Measurements from ENCODE around the gene ARHGAP24. TPM values are rescaled to one million over a fixed set of nuclear protein-coding genes. Genes with fewer than 3 reads are reported as not detected.

Gene ARHGAP24
- total and polyA plus RNA-seq, 7 donors: 0.46 to 40.4 (median 23.1) TPM

GRCh38 chr4:85520765-85521749, 46.1 kb downstream of the ARHGAP24 start:
- intact Hi-C loops (cut with DNase I): no loop called here
- Histone ChIP-seq H3K27ac (no peak overlapping the region), H3K4me3 (no peak overlapping the region), H3K36me3 (no peaks in the 10 kb centered on the region), H3K27me3 (no peaks in the 10 kb centered on the region), H3K9me3 (no peaks in the 10 kb centered on the region), H3K4me1 (no peaks in the 10 kb centered on the region)
- WGBS, 2 donors: 83 to 93% methylated on average over 5 of the region's 5 CpGs
- TF ChIP-seq POLR2A (IDR thresholded peaks at IDR 0.05) (no peak), EP300 (IDR thresholded peaks at IDR 0.05) (no peak), CTCF (IDR thresholded peaks at IDR 0.05) (no peak), POLR2AphosphoS5 (IDR thresholded peaks at IDR 0.05) (no peak)
- no peak for DNase-seq

GRCh38 chr4:85522277-85522676, 47.3 kb downstream of the ARHGAP24 start:
- no peaks in the 10 kb centered on the region for H3K36me3 ChIP-seq
- no peak for DNase-seq
- no peak overlapping the region for H3K4me3 ChIP-seq
- H3K27me3 ChIP-seq: no peaks in the 10 kb centered on the region
- H3K4me1 ChIP-seq: no peaks in the 10 kb centered on the region
- H3K27ac ChIP-seq: no peak overlapping the region
- H3K9me3 ChIP-seq: no peaks in the 10 kb centered on the region
- intact Hi-C loops (cut with DNase I): no loop called here
- TF ChIP-seq CTCF (IDR thresholded peaks at IDR 0.05): no peak
- TF ChIP-seq POLR2AphosphoS5 (IDR thresholded peaks at IDR 0.05): no peak
- TF ChIP-seq POLR2A (IDR thresholded peaks at IDR 0.05): no peak
- no peak for TF ChIP-seq EP300 (IDR thresholded peaks at IDR 0.05)

- WGBS, 2 donors: 88 to 89% methylated on average over 3 of the region's 3 CpGs
Measured at GRCh38 chr4:85522836-85523235, 47.9 kb downstream of the ARHGAP24 start.

GRCh38 chr4:85527815-85528214, 52.9 kb downstream of the ARHGAP24 start:
- no peak for DNase-seq
- Histone ChIP-seq H3K9me3 (no peaks in the 10 kb centered on the region), H3K36me3 (no peaks in the 10 kb centered on the region), H3K4me3 (no peak overlapping the region), H3K27me3 (no peaks in the 10 kb centered on the region), H3K4me1 (no peaks in the 10 kb centered on the region), H3K27ac (no peak overlapping the region)
- no peak for TF ChIP-seq POLR2A (IDR thresholded peaks at IDR 0.05)
- TF ChIP-seq CTCF (IDR thresholded peaks at IDR 0.05): no peak
- no peak for TF ChIP-seq POLR2AphosphoS5 (IDR thresholded peaks at IDR 0.05)
- TF ChIP-seq EP300 (IDR thresholded peaks at IDR 0.05): no peak
- 55 to 67% methylated on average over 2 of the region's 2 CpGs for WGBS, 2 donors
- intact Hi-C loops (cut with DNase I): no loop called here

More at GRCh38 chr4:85522836-85523235, 47.9 kb downstream of the ARHGAP24 start:
- no peaks in the 10 kb centered on the region for H3K27me3 ChIP-seq
- no peaks in the 10 kb centered on the region for H3K4me1 ChIP-seq
- H3K36me3 ChIP-seq: no peaks in the 10 kb centered on the region
- intact Hi-C loops (cut with DNase I): no loop called here
- DNase-seq: no peak
- H3K4me3 ChIP-seq: no peak overlapping the region
- TF ChIP-seq POLR2A (IDR thresholded peaks at IDR 0.05): no peak
- TF ChIP-seq EP300 (IDR thresholded peaks at IDR 0.05): no peak
- TF ChIP-seq POLR2AphosphoS5 (IDR thresholded peaks at IDR 0.05): no peak
- TF ChIP-seq CTCF (IDR thresholded peaks at IDR 0.05): no peak
- H3K9me3 ChIP-seq: no peaks in the 10 kb centered on the region
- no peak overlapping the region for H3K27ac ChIP-seq
